Lung (tissue), 12 donors: ENCODE results near the gene SPATA31D1. TPM values are rescaled to one million over a fixed set of nuclear protein-coding genes. Genes with fewer than 3 reads are reported as not detected.

Experiments
- ATAC-seq: fragments of 200-7000 bp; cut with Tn5 transposase; one replicate; pipeline ENCODE4 v1.9.1; 2020; ENCODE audit warnings: moderate number of reproducible peaks; ENCODE audit not compliant: insufficient read depth, low FRiP score
- DNase-seq, 3 donors: peaks; one replicate each; pipeline ENCODE4 v3.0.0-alpha.2; 2013 to 2017
- H3K27ac ChIP-seq, 2 donors: one replicate each; pipeline ENCODE4 v1.5.1; 2013; ENCODE audit warnings: mild to moderate bottlenecking in 2 of 2, moderate library complexity in 2 of 2, control low read depth in 1 of 2, inconsistent platforms in 1 of 2, low read depth in 1 of 2, low read length in 1 of 2
- H3K27me3 ChIP-seq, 3 donors: one replicate each; pipeline ENCODE4 v1.5.1; 2013; ENCODE audit warnings: low read length in 2 of 3; ENCODE audit not compliant: control insufficient read depth in 3 of 3, insufficient read depth in 3 of 3
- H3K36me3 ChIP-seq, 4 donors: one replicate each; pipeline ENCODE4 v1.5.1; 2013; ENCODE audit warnings: low read length in 4 of 4, mild to moderate bottlenecking in 1 of 4, moderate library complexity in 1 of 4; ENCODE audit not compliant: control insufficient read depth in 4 of 4, insufficient read depth in 4 of 4
- H3K4me1 ChIP-seq, 5 donors: one replicate each; pipeline ENCODE4 v1.5.1; 2013; ENCODE audit warnings: low read length in 5 of 5, mild to moderate bottlenecking in 2 of 5, moderate library complexity in 1 of 5; ENCODE audit not compliant: control insufficient read depth in 5 of 5, insufficient read depth in 5 of 5
- H3K4me3 ChIP-seq: one replicate; pipeline ENCODE4 v1.5.1; 2013; ENCODE audit warnings: mild to moderate bottlenecking, control low read depth, moderate library complexity
- H3K9ac ChIP-seq, 2 donors: one replicate each; pipeline ENCODE4 v1.5.1; 2013; ENCODE audit warnings: low read length in 2 of 2, control low read depth in 1 of 2; ENCODE audit not compliant: insufficient read depth in 1 of 2
- H3K9me3 ChIP-seq, 4 donors: one replicate each; pipeline ENCODE4 v1.5.1; 2013; ENCODE audit warnings: low read length in 3 of 4, mild to moderate bottlenecking in 1 of 4, moderate library complexity in 1 of 4; ENCODE audit not compliant: control insufficient read depth in 4 of 4, insufficient read depth in 3 of 4
- CTCF ChIP-seq: IDR thresholded peaks from 2 replicates; pipeline ENCODE4 v1.5.1; 2012; ENCODE audit warnings: mild to moderate bottlenecking; ENCODE audit errors: control extremely low read depth, extremely low read depth
- WGBS, 2 donors: extraction: QIAGEN DNeasy Blood & Tissue Kit; methylation state at CpG; one replicate each; pipeline ENCODE4 v1.1.7; 2013; 5-methylcytosine and 5-hydroxymethylcytosine counted together
- polyA plus RNA-seq, 2 donors: library from polyadenylated mRNA; stranded (reverse); fragments of 200-250 nt; gene quantifications; one replicate each; pipeline ENCODE4 v1.2.1, GENCODE V29; 2013
- total RNA-seq, 2 donors: library from RNA; depleted of rRNA in 1 of 2; stranded (reverse); fragments of >200 nt in 1 of 2; gene quantifications; one replicate each; pipeline ENCODE4 v1.2.1, GENCODE V29; 2014 to 2021
- donor health status: control.
- donor health status: control.
- donor health status: Bipolar disorder and iron deficiency.
- donor health status: healthy.
- donor health status: DM: yes; HTN: yes; CAD: no.

The SPATA31D1 gene
- total and polyA plus RNA-seq, 4 donors: not detected

GRCh38 chr9:82011133-82011532 is 22.6 kb downstream of the SPATA31D1 start:
- no peak for ATAC-seq
- H3K4me3 ChIP-seq: no peak overlapping the region
- H3K4me1 ChIP-seq: peaks cover 0 to 11% (median 0%) of the 10 kb centered on the region in 5 donors
- no peak overlapping the region for H3K9ac ChIP-seq
- TF ChIP-seq CTCF: no peak
- H3K27ac ChIP-seq: no peak overlapping the region
- 83 to 95% methylated on average over 3 of the region's 3 CpGs for WGBS, 2 donors
- no peaks in the 10 kb centered on the region for H3K36me3 ChIP-seq
- DNase-seq: no peak
- no peaks in the 10 kb centered on the region for H3K27me3 ChIP-seq
- H3K9me3 ChIP-seq: peaks cover 0 to 3% (median 0%) of the 10 kb centered on the region in 4 donors

- H3K4me3 ChIP-seq: no peak overlapping the region
- H3K4me1 ChIP-seq: peaks cover 0 to 6% (median 0%) of the 10 kb centered on the region in 5 donors
- 81 to 95% methylated on average over 1 of the region's 1 CpG for WGBS, 2 donors
- H3K27ac ChIP-seq: no peak overlapping the region
- no peaks in the 10 kb centered on the region for H3K36me3 ChIP-seq
- DNase-seq: no peak
- no peak for ATAC-seq
- TF ChIP-seq CTCF: no peak
- peaks cover 0 to 3% (median 0%) of the 10 kb centered on the region in 4 donors for H3K9me3 ChIP-seq
- no peaks in the 10 kb centered on the region for H3K27me3 ChIP-seq
- no peak overlapping the region for H3K9ac ChIP-seq
Measured at GRCh38 chr9:82012276-82012675, 23.7 kb downstream of the SPATA31D1 start.

GRCh38 chr9:82020331-82020730 is 31.8 kb downstream of the SPATA31D1 start:
- no peak overlapping the region for H3K9ac ChIP-seq
- H3K4me1 ChIP-seq: peaks cover 0 to 12% (median 0%) of the 10 kb centered on the region in 5 donors
- no peak for DNase-seq
- H3K36me3 ChIP-seq: no peaks in the 10 kb centered on the region
- H3K9me3 ChIP-seq: peaks cover 0 to 5% (median 2%) of the 10 kb centered on the region in 4 donors
- H3K27me3 ChIP-seq: no peaks in the 10 kb centered on the region
- ATAC-seq: no peak
- no peak overlapping the region for H3K4me3 ChIP-seq
- no peak overlapping the region for H3K27ac ChIP-seq
- no peak for TF ChIP-seq CTCF

- peaks cover 0 to 12% (median 0%) of the 10 kb centered on the region in 5 donors for H3K4me1 ChIP-seq
- H3K9me3 ChIP-seq: peaks cover 0 to 5% (median 2%) of the 10 kb centered on the region in 4 donors
- H3K36me3 ChIP-seq: no peaks in the 10 kb centered on the region
- H3K27ac ChIP-seq: no peak overlapping the region
- H3K27me3 ChIP-seq: no peaks in the 10 kb centered on the region
- ATAC-seq: no peak
- no peak for DNase-seq
- no peak overlapping the region for H3K4me3 ChIP-seq
- TF ChIP-seq CTCF: no peak
- H3K9ac ChIP-seq: no peak overlapping the region
Measured at GRCh38 chr9:82021198-82021597, 32.6 kb downstream of the SPATA31D1 start.
